Umbilical cord (tissue), 2 donors: Measurements from ENCODE around the gene CRB2. TPM values are rescaled to one million over a fixed set of nuclear protein-coding genes. Genes with fewer than 3 reads are reported as not detected.
"Not testable (repeated sequence)": the region's sequence is repeated elsewhere in the genome, so short reads cannot be mapped to it uniquely, and the experiment has no call there.

Experiments used
- DNase-seq: peaks from one replicate; pipeline ENCODE4 v3.0.0-alpha.2; 2015; ENCODE audit warnings: low spot score
- total RNA-seq: library from RNA; depleted of rRNA; stranded (reverse); fragments of >200 nt; gene quantifications from one replicate; pipeline ENCODE4 v1.2.3, GENCODE V29; 2014; ENCODE audit warnings: low replicate concordance; ENCODE audit not compliant: insufficient read depth

Gene CRB2
- total RNA-seq, 1 donor from 2014 or later = 0.72 TPM

- DNase-seq = no peak
Observed at GRCh38 chr9:123380852-123381705, 25.1 kb downstream of the CRB2 start.

GRCh38 chr9:123382653-123383511 lies 26.9 kb downstream of the CRB2 start:
- DNase-seq = no peak

DNA sequence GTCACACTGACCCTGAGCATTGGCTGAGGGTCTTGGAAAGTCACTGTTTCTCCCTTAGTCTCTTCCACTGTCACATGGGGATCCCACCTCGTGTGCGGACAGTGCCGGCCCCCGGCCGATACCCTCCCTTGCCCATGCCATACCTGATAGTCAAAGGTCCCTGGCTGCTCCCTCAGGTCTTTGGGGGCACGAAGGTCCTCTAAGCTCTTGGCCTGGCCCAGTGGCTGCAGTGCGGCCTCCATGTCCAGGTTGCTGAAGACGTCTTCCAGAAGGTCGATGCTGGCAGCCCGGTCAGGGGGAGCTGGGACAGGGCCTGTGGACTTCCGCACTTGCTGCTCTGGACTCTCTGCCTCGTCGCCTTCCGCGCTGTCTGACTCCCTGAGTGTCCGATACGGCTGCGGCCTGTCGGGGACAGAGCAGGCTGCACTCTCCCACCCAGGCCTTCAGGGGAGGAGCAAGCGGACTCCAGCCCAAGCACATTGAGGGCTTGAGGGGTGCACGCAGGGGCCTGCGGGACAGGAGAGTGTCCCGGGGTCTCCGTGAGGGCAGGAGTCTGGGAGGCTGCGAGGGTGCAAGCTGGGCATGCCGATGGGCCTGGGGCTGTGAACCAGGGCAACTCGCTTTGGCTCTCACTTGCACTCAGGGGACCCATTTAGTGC lies 27.6 kb downstream of the CRB2 start:
- DNase-seq = no peak

GRCh38 chr9:123387686-123388085 lies 31.7 kb downstream of the CRB2 start:
- no peak for DNase-seq

- no peak for DNase-seq
Observed at GRCh38 chr9:123389070-123389469, 33.1 kb downstream of the CRB2 start.

DNA sequence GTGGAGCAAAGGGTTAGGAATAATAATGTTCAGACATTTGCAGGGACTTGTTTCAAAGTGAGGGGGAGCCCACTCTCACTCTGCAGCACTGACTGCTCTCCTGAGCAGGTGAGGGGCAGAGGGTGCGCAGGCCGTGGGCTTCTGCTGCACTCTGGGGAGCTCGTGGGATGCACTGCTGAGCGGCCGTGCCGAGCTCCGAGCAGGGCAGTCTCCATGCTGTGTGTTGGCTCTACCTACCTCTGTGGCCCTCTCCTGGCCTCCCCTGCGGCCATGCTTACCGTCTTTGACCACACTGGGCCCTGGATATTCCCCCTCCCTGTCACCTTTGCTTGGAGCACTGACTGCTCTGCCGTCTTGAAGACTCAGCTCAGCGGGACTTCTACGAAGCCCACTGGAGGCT lies 33.7 kb downstream of the CRB2 start:
- no peak for DNase-seq

- no peak for DNase-seq
Observed at GRCh38 chr9:123390337-123391135, 34.5 kb downstream of the CRB2 start.

DNA sequence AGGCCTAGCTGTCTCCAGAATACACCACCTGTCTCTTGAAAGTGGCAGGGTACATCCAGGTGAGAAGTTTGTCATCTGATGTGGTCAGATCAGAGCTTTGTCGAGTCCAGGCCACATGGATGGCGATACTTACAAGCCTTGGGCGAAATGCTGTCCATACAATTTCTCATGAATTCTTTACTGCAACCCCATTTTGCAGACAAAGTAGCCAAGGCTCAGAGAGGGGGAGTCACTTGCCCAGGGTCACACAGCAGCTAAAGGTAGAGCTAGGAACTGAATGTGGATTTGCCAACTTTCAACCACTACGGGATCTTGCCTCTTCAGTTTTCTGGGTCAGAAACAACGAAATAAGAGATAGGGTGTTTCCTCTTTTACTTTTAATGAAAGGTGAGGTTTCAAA lies 35.2 kb downstream of the CRB2 start:
- no peak for DNase-seq

DNA sequence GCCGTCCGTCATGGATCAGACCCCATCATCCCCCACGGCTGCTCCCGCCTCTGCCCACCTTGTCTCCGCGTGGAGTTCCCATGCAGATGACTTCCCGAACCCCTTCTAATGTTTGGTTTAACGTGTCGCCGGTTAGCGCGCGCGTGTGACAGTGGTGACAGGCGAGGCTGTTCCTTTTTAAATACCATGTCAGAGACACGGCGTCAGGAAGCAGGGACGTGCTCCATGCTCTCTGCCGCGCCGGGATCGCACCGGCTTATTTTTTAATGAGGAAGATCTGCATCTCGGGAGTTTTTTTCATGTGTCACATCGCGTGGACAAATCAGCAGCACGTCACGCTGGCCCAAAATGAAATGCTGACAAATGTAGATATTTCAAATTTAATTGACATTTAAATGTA lies 35.9 kb downstream of the CRB2 start:
- no peak for DNase-seq

- no peak for DNase-seq
Observed at GRCh38 chr9:123392802-123393201, 36.8 kb downstream of the CRB2 start.

GRCh38 chr9:123394291-123395235 lies 38.6 kb downstream of the CRB2 start:
- DNase-seq = no peak

DNA sequence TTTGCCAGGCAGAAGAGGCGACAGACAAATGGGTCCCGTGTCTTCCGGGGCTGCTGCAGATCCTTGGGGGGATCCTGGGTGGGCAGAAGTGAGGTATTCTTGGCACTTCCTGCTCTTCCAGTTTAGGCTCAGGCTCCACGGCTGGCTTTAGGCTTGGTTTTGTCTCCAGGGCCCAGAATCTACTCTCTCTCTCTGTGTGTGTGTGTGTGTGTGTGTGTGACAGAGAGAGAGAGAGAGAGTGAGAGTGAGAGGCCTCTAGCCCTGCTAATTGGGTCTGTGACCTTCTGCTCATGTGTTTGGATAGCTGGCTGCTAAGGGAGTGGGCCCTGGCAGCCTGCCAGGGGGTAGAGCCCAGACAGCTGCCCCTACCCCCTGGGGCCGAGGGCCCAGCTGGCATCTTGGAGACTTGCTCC lies 39.3 kb downstream of the CRB2 start:
- DNase-seq = no peak

GRCh38 chr9:123395689-123396511 lies 39.9 kb downstream of the CRB2 start:
- DNase-seq = no peak

DNA sequence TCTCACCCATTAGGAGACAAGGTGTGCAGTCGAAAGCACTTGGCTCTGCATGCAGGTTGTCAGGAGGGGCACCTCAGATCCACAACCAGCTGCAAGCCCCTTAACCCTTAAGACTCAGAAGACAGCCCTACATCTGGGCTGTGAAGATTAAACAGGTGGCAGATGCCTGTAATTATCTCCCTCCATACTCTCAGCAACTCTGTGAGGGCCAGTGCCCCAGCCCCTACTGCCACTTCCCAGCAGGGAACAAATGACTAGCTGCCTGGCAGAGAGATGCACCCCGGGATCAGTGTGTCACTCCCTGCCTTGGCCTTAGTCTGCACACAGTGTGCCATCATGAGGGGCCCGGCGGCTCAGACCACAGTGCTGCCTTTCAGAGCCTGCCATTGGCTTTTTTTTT lies 42.0 kb downstream of the CRB2 start:
- DNase-seq = no peak

- DNase-seq = not testable (repeated sequence)
Observed at GRCh38 chr9:123398938-123399337, 42.9 kb downstream of the CRB2 start.

- DNase-seq = no peak
Observed at GRCh38 chr9:123399803-123400378, 43.9 kb downstream of the CRB2 start.

DNA sequence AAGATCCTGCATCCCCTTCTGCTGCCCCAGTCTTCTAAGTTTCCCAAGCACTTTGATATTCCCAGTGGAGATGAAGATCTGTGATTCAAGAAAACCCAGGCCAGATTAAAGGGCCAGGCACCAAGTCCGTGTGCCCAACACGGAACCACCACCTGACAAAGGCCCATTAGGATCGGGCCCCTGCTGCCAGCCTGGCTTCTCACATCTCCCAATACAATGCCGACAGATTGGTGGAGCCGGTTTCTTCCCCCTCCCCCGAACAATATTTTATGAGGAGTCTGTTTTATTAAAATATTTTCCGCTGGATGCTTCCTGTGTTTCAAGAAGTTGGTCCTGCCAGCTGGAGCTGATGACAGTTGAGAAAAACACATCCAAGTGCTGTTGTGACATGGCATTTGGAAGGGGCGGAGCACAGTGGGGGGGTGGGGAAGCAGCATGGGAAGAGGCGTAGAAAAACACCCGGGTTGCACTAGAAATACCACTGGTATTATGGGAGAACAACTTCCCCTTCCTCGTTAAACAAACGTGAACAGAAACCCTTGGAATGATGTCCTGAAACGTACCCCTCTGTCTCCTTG lies 45.0 kb downstream of the CRB2 start:
- DNase-seq = peak; percentile 57

DNA sequence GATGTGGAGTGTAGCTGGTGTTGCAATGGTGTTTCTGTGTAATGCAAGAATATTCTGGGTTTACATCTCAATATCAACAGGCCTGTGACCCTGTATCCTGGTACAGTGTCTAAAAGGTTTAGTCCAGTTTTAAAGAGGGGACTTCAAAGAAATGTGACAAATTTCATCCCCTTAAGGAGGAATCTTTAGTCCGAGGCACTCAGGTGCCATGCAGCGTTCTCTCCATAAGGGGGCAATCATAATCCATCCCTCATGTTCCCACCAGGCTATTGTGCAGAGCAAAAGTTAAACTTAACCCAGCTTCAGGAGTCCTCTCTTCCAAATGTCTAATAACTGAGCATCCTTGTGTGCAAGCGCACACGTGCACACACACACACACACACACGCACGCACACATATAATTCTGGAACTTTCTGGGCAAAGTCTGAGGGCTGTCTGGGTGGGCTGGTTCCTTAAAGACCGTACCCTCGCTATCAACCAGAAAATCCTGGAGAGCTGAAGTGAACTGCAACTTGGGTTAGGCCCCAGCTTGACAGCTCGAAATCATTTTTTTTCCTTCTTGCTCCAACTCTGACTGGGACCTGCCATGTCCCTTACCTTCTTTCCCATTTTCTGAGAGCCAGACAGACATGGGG lies 46.0 kb downstream of the CRB2 start:
- DNase-seq = peak; percentile 65
